Stimulated activated CD4-positive, alpha-beta T cell treated with anti-CD3 and anti-CD28 coated beads, Interleukin-1b, Interleukin-23, amount 100 ng/mL, for 48 hours (primary cell): ENCODE results near the gene FRMD4B.

ENCODE experiments used
- DNase-seq: peaks from one replicate; pipeline ENCODE4 v3.0.0-alpha.2; 2020

FRMD4B gene

GRCh38 chr3:69385723-69386555 lies at the start of gene FRMD4B:
FRMD4B (minus strand) TSS chr3:69386088; CDS start chr3:69385989, 99 bp downstream.
- peak; percentile 27 for DNase-seq

GRCh38 chr3:69433969-69434325 lies 48.1 kb upstream of the FRMD4B start:
- DNase-seq: peak; percentile 16

GRCh38 chr3:69433121-69433968 lies 47.5 kb upstream of the FRMD4B start:
- DNase-seq: peak; percentile 19

GRCh38 chr3:69428657-69429255 lies 42.9 kb upstream of the FRMD4B start:
- no peak for DNase-seq

- no peak for DNase-seq
These were observed 41.0 kb upstream of the FRMD4B start for GRCh38 chr3:69426967-69427304.

- no peak for DNase-seq
These were observed 40.5 kb upstream of the FRMD4B start for GRCh38 chr3:69426291-69426966.

- no peak for DNase-seq
These were observed 39.4 kb upstream of the FRMD4B start for GRCh38 chr3:69425249-69425648.

GRCh38 chr3:69423463-69424155 lies 37.7 kb upstream of the FRMD4B start:
- no peak for DNase-seq

GRCh38 chr3:69422751-69423150 lies 36.9 kb upstream of the FRMD4B start:
- no peak for DNase-seq

GRCh38 chr3:69420781-69421520 lies 35.1 kb upstream of the FRMD4B start:
- DNase-seq: no peak

- no peak for DNase-seq
These were observed 33.4 kb upstream of the FRMD4B start for GRCh38 chr3:69419276-69419675.

- DNase-seq: no peak
These were observed 31.7 kb upstream of the FRMD4B start for GRCh38 chr3:69417541-69418078.

- DNase-seq: no peak
These were observed 27.8 kb upstream of the FRMD4B start for GRCh38 chr3:69413551-69414207.

- no peak for DNase-seq
These were observed 25.5 kb upstream of the FRMD4B start for GRCh38 chr3:69411346-69411745.

GRCh38 chr3:69410301-69410700 lies 24.4 kb upstream of the FRMD4B start:
- peak; percentile 68 for DNase-seq

- DNase-seq: no peak
These were observed 23.9 kb upstream of the FRMD4B start for GRCh38 chr3:69409831-69410230.

- DNase-seq: no peak
These were observed 23.1 kb upstream of the FRMD4B start for GRCh38 chr3:69409011-69409410.

GRCh38 chr3:69408542-69408941 lies 22.7 kb upstream of the FRMD4B start:
- DNase-seq: no peak

GRCh38 chr3:69407908-69408307 lies 22.0 kb upstream of the FRMD4B start:
- no peak for DNase-seq

- no peak for DNase-seq
These were observed 20.3 kb upstream of the FRMD4B start for GRCh38 chr3:69406163-69406562.

GRCh38 chr3:69405067-69405466 lies 19.2 kb upstream of the FRMD4B start:
- no peak for DNase-seq
